NT2/D1 (cell line): ENCODE results near the gene CELA3A.
"Not testable (repeated sequence)": the region's sequence is repeated elsewhere in the genome, so short reads cannot be mapped to it uniquely, and the experiment has no call there.

Experiments
- SUZ12 ChIP-seq: IDR thresholded peaks from 2 replicates; pipeline ENCODE4 v1.6.1; 2011; ENCODE audit not compliant: insufficient read length, insufficient read depth; ENCODE audit errors: extremely low read depth
- ZNF274 ChIP-seq: IDR thresholded peaks from 2 replicates; pipeline ENCODE4 v1.6.1; 2011; ENCODE audit warnings: mild to moderate bottlenecking, low read depth, low read length

DNA sequence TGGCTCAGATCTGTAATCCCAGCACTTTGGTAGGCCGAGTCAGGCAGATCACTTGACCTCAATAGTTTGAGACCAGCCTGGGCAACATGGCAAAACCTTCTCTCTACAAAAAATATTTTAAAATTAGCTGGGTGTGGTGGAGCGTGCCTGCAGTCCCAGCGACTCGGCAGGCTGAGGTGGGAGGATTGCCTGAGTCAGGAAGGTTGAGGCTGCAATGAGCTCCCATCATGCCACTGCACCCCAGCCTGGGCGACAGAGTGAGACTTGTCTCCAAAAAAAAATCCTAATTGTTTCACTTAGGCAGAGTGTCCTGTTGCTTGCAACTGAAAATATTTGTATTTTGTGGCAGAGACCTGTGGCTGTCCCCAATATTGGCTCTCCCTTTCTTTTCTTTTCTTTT is 32.4 kb upstream of the CELA3A start:
- TF ChIP-seq ZNF274, SUZ12: not testable (repeated sequence)
